NCI-H2081 (cell line): ENCODE data around the gene FOXD4L6.
"Not testable (repeated sequence)": the region's sequence is repeated elsewhere in the genome, so short reads cannot be mapped to it uniquely, and the experiment has no call there.

Experiments used
- DNase-seq, 2 experiments: peaks; one replicate each; lab custom pipeline; 2025; lab: John Stamatoyannopoulos, UW

FOXD4L6 gene

DNA sequence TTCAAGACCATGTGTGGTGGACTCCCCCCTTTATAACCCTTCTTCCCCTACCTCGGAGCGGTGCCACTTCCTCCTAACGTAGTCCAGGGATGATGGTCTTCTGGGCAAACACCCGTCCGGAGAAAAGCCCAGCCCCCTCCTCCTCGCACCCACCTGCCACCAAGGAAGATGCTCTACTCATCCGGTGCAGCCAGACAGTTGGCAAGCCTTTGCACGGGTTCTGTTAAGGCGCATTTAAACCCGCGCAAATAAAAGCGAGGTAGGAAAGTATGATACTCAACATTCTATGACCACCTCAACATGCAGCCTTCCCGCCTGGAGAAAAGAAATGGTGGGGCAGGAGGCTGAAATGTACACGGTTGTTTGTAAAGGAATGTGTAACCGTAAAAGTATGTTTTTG is at the start of gene FOXD4L6:
TSS of gene FOXD4L6 (minus strand) at position 101 of the 400 bp plus-strand sequence. CDS start 298 bp downstream, outside the sequence.
- DNase-seq = not testable (repeated sequence)

- not testable (repeated sequence) for DNase-seq
Measured at GRCh38 chr9:41174994-41175393, 46.5 kb upstream of the FOXD4L6 start.

GRCh38 chr9:41150116-41150515 is 21.6 kb upstream of the FOXD4L6 start:
- DNase-seq = not testable (repeated sequence)

- not testable (repeated sequence) for DNase-seq
Measured at GRCh38 chr9:41141878-41142277, 13.4 kb upstream of the FOXD4L6 start.

DNA sequence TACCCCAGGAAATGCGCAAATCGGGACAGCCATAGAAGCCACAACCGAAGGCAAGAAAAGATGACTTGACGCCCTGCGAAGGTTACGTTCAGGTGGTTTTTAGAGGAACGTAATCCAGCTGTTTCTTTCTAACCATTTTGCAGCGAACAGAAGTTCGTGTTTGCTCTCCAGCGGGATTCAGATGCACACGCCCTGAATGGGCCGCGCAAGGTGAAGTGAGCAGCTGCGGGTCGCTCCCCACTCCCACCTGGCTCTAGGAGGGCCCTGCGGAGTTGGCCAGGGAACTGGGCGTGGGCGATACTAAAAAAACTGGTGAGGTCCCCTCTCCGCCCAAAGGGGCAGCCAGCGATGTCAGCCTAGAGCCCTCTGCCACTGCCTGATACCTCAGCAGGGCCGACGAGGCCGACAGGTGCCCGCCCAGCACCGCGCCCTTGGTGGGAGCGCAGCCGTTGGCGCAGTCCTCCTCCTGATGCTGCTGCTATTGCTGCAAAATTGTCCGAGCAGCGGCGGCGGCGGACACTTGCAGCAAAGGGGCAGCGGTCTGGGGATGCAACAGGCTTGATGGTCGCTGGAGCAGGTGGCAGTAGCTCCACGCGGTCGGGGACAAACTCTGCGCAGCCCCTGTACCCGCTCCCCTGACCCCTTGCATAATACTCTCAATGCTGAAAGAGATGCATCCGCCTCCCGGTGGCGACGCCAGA is 1.6 kb downstream of the FOXD4L6 start:
- not testable (repeated sequence) for DNase-seq

- DNase-seq = not testable (repeated sequence)
Measured at GRCh38 chr9:41125936-41126335, 2.5 kb downstream of the FOXD4L6 start.

DNA sequence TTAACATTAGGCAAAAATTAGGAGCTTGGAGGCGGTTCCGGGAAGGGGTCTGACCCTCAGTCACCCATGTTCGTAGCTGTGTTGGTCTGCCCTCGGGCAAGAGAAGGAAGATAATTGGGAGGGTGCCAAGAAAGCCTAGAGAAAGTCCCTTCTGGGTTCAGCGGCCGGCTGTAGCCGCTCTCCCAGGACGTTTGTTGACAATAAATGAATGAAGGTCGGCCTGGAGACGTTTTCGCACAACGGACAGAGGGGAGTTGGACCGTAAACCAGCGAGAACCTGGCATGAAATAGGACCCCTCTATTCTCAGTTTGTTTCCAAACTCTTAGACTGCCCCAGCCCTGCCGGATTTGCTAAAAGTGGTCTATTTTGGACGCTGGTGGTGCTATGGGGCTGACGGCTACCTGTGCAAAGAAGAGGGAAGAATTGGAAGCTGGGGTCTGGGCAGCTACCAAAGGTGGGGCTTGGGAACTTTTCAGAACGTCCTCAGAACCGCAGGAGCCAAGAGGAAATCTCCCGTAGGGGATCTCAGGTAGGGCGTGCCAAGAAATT is 3.3 kb downstream of the FOXD4L6 start:
- not testable (repeated sequence) for DNase-seq

GRCh38 chr9:41124250-41125108 is 4.0 kb downstream of the FOXD4L6 start:
- not testable (repeated sequence) for DNase-seq

GRCh38 chr9:41123812-41124211 is 4.7 kb downstream of the FOXD4L6 start:
- not testable (repeated sequence) for DNase-seq

DNA sequence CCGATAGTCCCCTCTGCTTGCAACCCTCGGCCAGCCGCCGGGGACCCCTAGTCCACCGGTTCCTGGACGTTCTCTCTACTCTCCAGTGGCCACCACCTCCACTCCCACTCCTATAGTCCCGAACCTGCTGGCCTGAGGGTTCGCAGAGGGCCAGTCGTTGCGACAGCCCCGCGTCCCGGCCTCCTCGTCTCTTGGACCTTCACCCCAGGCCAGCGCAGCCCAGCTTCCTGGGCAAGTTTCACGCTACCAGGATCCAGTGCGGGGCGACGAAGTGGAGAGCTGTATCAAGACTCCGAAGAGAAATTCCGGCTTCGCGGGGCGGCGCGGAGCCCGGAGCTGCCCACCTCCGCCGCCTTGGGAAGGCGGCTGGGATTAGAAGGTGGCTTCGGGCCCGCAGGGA is 5.1 kb downstream of the FOXD4L6 start:
- DNase-seq = not testable (repeated sequence)

- not testable (repeated sequence) for DNase-seq
Measured at GRCh38 chr9:41120696-41121095, 7.8 kb downstream of the FOXD4L6 start.

GRCh38 chr9:41119719-41120118 is 8.8 kb downstream of the FOXD4L6 start:
- not testable (repeated sequence) for DNase-seq

DNA sequence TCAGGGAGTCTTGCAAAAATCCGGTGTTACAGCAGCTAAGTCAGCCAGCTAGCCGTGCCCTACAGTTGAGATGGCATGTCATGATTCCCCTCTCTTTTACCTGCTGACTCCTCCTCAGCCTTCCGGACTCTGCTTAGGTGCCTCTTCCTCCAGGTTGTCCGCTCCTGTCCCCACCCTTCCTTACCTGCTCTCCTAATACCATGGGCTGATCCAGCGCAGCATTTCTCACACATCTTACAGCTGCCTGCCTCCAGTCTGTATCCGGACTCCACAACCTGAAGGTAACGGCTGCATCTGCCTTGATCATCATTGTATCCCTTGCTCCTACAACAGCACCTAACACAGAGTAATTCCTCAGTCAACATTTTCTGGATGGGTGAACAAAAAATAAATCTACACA is 9.2 kb downstream of the FOXD4L6 start:
- not testable (repeated sequence) for DNase-seq

GRCh38 chr9:41113348-41113747 is 15.1 kb downstream of the FOXD4L6 start:
- not testable (repeated sequence) for DNase-seq

DNA sequence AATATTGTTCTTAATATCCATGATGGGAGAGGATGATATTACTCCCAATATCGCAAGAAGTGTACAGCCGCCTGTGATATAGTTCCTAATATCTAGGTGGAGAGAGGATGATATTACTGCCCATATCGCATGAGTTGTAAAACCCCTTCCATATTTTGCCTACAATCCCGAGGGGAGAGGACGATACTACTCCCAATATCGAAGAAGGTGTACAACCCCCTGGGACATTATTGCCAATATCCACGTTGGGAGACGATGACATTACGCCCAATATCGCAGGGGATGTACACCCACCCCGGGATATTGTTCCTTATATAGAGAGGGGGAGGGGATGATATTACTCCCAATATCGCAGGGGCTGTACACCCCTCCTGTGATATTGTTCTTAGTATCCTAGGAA is 17.1 kb downstream of the FOXD4L6 start:
- not testable (repeated sequence) for DNase-seq

DNA sequence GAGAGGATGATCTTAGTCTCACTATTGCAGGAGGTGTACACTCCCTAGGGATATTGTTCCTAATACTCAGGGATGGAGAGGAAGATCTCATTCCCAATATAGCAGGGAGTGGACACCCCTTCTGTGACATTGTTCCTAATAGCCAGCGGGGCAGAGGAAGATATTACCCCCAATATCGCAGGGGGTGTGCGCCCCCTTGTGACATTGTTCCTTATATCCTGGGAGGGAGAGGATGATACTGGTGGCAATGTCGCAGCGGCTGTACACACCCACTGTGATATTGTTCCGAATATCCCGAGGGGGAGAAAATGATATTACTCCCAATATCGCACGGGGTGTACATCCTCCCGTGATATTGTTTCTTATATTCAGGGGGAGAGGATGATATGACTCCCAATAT is 17.6 kb downstream of the FOXD4L6 start:
- DNase-seq = not testable (repeated sequence)

GRCh38 chr9:41109253-41109652 is 19.2 kb downstream of the FOXD4L6 start:
- not testable (repeated sequence) for DNase-seq

DNA sequence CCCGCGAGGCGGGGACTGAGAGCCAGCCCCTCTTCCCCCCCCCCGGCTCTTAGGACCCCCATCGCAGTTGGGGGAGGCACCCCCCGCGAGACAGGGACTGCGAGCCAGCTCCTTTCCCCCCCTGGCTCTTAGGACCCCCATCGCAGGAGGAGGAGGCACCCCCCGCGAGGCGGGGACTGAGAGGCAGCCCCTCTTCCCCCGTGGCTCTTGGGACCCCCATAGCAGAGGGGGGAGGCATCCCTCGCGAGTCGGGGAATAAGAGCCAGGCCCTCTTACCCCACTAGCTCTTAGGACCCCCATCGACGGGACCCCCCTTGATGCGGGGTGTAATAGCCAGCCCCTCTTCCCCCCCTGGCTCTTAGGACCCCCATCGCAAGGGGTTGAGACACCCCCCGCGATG is 19.7 kb downstream of the FOXD4L6 start:
- not testable (repeated sequence) for DNase-seq

DNA sequence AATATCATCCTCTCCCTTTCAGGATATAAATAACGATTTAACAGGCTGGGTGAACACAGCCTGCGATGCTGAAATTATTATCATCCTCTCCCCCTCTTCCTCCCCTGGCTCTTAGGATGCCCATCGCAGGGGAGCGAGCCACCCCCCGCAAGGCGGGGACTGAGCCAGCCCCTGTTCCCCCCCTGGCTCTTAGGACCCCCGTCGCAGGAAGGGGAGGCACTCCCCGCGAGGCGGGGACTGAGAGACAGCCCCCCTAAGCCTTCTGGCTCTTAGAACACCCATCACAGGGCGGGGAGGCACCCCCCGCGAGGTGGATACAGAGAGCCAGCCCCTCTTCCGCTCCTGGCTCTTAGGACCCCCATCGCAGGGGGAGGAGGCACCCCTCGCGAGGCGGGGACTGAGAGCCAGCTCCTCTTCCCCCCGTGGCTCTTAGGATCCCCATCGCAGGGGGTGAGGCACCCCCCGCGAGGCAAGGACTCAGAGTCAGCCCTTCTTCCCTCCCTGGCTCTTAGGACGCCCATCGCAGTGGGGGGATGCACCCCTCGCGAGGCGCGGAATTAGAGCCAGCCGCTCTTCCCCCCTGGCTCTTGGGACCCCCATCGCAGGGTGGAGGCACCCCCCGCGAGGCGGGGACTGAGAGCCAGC is 21.9 kb downstream of the FOXD4L6 start:
- not testable (repeated sequence) for DNase-seq

DNA sequence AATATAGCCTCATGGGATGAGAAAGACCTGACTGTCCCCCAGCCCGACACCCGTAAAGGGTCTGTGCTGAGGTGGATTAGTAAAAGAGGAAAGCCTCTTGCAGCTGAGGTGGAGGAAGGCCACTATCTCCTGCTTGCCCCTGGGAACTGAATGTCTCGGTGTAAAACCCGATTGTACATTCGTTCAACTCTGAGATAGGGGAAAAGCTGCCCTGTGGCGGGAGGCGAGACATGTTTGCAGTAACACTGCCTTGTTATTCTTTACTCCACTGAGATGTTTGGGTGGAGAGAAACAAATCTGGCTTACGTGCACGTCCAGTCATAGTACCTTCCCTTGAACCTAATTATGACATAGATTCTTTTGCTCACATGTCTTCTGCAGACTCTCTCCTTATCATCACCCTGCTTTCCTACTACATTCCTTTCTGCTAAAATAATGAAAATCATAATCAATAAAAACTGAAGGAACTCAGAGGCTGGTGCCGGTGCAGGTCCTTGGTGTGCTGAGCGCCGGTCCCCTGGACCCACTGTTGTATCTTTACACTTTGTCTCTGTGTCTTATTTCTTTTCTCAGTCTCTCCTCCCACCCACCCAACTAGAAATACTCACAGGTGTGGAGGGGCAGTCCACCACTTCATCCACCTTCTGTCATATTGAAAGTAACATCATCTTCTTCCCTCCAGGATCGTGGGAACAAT is 22.8 kb downstream of the FOXD4L6 start:
- DNase-seq = not testable (repeated sequence)

DNA sequence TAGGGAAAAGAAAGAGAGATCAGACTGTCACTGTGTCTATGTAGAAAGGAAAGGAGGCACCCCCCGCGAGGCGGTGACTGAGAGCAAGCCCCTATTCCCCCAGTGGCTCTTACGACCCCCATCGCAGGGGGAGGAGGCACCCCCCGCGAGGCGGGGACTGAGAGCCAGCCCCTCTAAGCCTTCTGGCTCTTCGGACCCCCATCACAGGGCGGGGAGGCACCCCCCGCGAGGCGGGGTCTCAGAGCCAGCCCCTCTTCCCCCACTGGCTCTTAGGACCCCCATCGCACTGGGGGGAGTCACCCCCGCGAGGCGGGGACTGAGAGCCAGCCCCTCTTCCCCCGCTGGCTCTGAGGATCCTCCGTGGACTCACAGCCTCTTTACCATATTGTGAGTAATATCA is 23.9 kb downstream of the FOXD4L6 start:
- not testable (repeated sequence) for DNase-seq
